NCI-H510A treated with DMSO at 0.1 percent for 48 hours (cell line): ENCODE results near the gene TMEM41A.
A peak's percentile ranks its signal among the peaks of the same experiment; 100 is the strongest.
"Not testable (repeated sequence)": the region's sequence is repeated elsewhere in the genome, so short reads cannot be mapped to it uniquely, and the experiment has no call there.

ENCODE experiments used
- DNase-seq: peaks from one replicate; lab custom pipeline; 2025; lab: John Stamatoyannopoulos, UW

TMEM41A gene

GRCh38 chr3:185488465-185488864 is 10.4 kb downstream of the TMEM41A start:
- no peak for DNase-seq

- DNase-seq, result no peak
Observed at GRCh38 chr3:185486394-185486793, 12.4 kb downstream of the TMEM41A start.

- DNase-seq, result no peak
Observed at GRCh38 chr3:185484296-185484695, 14.5 kb downstream of the TMEM41A start.

- DNase-seq, result no peak
Observed at GRCh38 chr3:185479373-185479945, 19.4 kb downstream of the TMEM41A start.

GRCh38 chr3:185477316-185477715 is 21.5 kb downstream of the TMEM41A start:
- DNase-seq, result no peak

GRCh38 chr3:185474922-185475321 is 23.9 kb downstream of the TMEM41A start:
- DNase-seq, result not testable (repeated sequence)

GRCh38 chr3:185473290-185473815 is 25.5 kb downstream of the TMEM41A start:
- DNase-seq, result no peak

GRCh38 chr3:185470323-185470722 is 28.5 kb downstream of the TMEM41A start:
- no peak for DNase-seq

GRCh38 chr3:185469542-185469941 is 29.3 kb downstream of the TMEM41A start:
- no peak for DNase-seq

- DNase-seq, result not testable (repeated sequence)
Observed at GRCh38 chr3:185466123-185466522, 32.7 kb downstream of the TMEM41A start.

GRCh38 chr3:185465471-185465870 is 33.4 kb downstream of the TMEM41A start:
- no peak for DNase-seq

GRCh38 chr3:185460719-185461350 is 38.0 kb downstream of the TMEM41A start:
- peak; percentile 11 for DNase-seq

GRCh38 chr3:185460309-185460708 is 38.5 kb downstream of the TMEM41A start:
- no peak for DNase-seq

- DNase-seq, result no peak
Observed at GRCh38 chr3:185457376-185457775, 41.5 kb downstream of the TMEM41A start.

GRCh38 chr3:185451432-185451831 is 47.4 kb downstream of the TMEM41A start:
- not testable (repeated sequence) for DNase-seq

- DNase-seq, result no peak
Observed at GRCh38 chr3:185448107-185448506, 50.7 kb downstream of the TMEM41A start.

GRCh38 chr3:185444329-185444728 is 54.5 kb downstream of the TMEM41A start:
- DNase-seq, result no peak

- no peak for DNase-seq
Observed at GRCh38 chr3:185442031-185442430, 56.8 kb downstream of the TMEM41A start.

- DNase-seq, result no peak
Observed at GRCh38 chr3:185439745-185440466, 58.9 kb downstream of the TMEM41A start.
